NCI-H128 (cell line): Measurements from ENCODE around the gene MTMR12.
A peak's percentile ranks its signal among the peaks of the same experiment; 100 is the strongest.

Source experiments
- DNase-seq: peaks from one replicate; lab custom pipeline; 2025; ENCODE audit not compliant: unreplicated experiment; lab: John Stamatoyannopoulos, UW

Gene MTMR12

DNA sequence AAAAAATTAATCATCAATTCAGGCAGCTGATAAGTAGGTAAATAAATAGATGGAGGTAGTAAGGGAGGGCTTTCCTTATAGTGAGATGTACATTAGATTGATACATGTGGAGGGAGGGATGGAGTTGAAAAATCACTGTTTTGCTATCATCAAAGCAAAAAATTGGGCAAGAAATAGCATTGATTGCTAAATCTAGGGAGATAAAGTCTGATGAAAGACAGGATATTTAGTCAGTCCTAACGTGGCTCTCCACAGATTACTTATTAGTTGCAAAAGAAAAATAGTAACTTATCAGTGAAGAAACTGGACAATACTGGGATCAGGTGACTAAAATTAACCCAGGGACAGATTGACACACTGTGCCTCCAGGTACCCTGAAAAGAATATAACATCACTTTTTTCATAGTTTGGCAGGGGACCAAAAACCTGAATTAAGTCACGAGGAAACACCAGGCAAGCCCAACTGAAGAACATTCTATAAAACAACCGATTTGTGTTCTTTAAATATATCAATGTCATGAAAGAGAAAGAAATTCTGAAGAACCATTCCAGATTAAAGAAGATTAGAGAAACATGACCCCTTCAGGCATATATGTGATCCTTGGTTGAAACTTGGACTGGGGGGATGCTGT, 111.5 kb downstream of the MTMR12 start:
- no peak for DNase-seq

DNA sequence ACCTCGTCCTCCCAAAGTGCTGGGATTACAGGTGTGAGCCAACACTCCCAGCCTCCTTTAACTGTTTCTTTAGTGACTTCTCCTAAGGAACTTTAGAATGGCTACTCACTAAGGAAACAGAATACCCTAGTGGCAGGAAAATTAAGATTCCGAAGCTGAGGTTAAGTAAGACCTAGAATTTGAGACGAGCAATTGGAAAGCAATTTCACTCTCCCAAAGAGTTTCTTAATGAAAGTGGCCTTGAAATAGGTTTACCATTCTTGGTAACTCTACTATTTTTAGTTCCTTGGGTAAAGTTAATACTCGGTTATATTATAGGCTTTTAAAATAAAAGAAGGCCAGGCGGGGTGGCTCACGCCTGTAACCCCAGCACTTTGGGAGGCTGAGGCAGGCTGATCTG, 115.7 kb downstream of the MTMR12 start:
- DNase-seq = no peak

DNA sequence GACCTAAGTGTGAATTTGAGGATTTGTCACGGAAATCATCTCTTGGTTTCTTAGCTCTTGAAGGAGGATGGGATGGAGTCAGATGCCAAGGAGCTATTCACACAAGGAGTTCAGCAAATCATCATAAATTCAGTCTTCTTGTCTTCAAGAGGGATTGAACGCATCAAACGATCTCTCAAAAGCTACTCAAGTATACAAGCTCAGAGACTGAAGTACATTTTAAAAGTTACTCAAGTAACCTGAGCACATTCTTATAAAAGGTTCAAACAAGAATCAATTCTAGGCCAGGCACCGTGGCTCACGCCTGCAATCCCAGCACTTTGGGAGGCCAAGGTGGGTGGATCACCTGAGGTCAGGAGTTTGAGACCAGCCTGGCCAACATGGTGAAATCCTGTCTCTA, 117.5 kb downstream of the MTMR12 start:
- no peak for DNase-seq

DNA sequence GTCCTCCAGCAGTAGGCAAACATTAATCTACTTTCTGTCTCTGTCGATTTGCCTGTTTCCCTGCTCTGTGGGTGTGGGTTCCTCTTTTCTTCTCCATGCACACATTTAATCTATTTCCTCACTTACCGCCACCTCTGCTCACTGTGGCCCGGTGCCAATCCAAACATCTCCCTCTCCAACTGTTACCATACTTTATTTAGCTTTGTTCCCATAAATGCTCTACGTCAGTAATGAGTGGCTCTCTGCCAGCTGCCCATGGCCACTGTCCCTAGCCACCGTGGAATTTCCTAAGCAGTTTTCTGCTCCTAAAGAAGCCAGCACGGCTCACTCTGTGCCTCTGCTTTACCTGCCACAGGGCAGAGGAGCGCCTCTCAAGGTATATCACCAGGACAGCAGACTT, 119.1 kb downstream of the MTMR12 start:
- peak; percentile 94 for DNase-seq

DNA sequence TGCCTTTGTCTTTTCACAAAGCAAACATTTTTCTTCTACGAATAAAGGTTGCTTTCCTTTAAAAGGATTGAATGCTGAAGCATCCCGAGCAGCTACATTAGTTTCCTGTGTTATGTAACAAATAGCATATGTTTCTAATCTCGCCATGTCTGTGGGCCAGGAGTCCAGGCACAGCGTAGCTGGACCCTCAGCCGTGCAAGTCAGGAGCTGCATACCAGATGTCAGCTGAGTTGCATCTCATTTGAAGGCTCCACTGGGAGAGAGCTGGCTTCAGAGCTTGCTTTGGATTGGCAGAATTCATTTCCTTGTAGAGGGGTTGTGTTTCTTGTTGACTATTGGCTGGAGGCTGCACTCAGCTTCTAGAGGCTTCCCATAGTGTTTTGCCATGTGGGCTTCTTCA, 122.6 kb downstream of the MTMR12 start:
- no peak for DNase-seq

DNA sequence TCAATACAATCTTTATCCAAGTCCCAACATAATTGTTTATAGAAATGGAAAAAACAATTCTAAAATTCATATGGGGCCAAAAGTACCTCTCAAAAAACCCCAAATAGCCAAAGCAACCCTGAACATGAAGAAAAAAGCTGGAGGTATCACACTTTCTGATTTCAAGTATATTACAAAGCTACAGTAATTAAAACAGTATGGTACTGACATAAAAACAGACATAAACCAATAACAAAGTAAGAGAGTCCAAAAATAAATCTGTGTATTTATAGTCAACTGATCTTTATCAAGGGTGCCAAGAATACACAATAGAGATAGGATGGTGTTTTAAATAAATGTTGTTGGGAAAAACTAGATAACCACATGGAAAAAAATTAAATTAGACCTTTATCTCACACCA, 125.1 kb downstream of the MTMR12 start:
- no peak for DNase-seq

DNA sequence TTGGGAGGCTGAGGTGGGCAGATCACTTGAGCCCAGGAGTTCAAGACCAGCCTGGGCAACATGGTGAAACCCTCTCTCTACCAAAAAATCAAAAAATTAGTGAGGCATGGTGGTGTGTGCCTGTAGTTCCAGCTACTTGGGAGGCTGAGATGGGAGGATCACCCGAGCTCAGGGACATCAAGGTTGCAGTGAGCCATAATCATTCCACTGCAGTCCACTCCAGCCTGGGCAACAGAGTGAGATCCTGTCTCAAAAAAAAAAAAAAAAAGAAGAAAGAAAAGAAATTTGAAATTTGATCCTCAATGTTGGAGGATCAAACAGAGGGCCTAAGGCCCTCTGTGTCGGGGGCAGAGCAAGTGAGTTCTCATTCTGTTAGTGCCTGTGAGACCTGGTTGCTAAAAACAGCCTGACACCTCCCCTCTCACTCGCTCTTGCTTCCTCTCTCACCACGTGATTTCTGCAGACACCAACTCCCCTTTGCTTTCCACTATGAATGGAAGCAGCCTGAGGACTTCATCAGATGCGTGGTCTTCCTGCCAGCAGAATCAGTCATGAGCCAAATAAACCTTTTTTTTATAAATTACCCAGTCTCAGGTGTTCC, 130.2 kb downstream of the MTMR12 start:
- DNase-seq = no peak
